Endothelial cell (in vitro differentiated cells): ENCODE measurements around the gene NT5C3B. TPM values are rescaled to one million over a fixed set of nuclear protein-coding genes. Genes with fewer than 3 reads are reported as not detected.
"Not testable (repeated sequence)": the region's sequence is repeated elsewhere in the genome, so short reads cannot be mapped to it uniquely, and the experiment has no call there.

Source experiments
- DNase-seq: peaks from one replicate; pipeline ENCODE4 v3.0.0; 2021; ENCODE audit warnings: low spot score
- H3K27ac Mint-ChIP-seq: one replicate; pipeline ENCODE4 v1.8.0; 2021; ENCODE audit warnings: mixed read lengths, inconsistent platforms; ENCODE audit not compliant: unreplicated experiment
- H3K27me3 Mint-ChIP-seq: one replicate; pipeline ENCODE4 v1.8.0; 2021; ENCODE audit warnings: mild to moderate bottlenecking, moderate library complexity, mixed read lengths, inconsistent platforms; ENCODE audit not compliant: unreplicated experiment
- H3K36me3 Mint-ChIP-seq: one replicate; pipeline ENCODE4 v1.8.0; 2021; ENCODE audit warnings: mild to moderate bottlenecking, low read depth, mixed read lengths, inconsistent platforms; ENCODE audit not compliant: unreplicated experiment
- H3K4me1 Mint-ChIP-seq: one replicate; pipeline ENCODE4 v1.8.0; 2021; ENCODE audit warnings: mild to moderate bottlenecking, mixed read lengths, inconsistent platforms; ENCODE audit not compliant: unreplicated experiment
- H3K4me3 Mint-ChIP-seq: one replicate; pipeline ENCODE4 v1.8.0; 2021; ENCODE audit warnings: mild to moderate bottlenecking, mixed read lengths, inconsistent platforms; ENCODE audit not compliant: unreplicated experiment
- H3K9me3 Mint-ChIP-seq: one replicate; pipeline ENCODE4 v1.8.0; 2021; ENCODE audit warnings: mixed read lengths, inconsistent platforms; ENCODE audit not compliant: unreplicated experiment
- CTCF ChIP-seq: fragments of 200-600 bp; sonication (generic); IDR thresholded peaks from one replicate; pipeline ENCODE4 v1.5.0; 2021; ENCODE audit warnings: antibody characterized with exemption; ENCODE audit not compliant: unreplicated experiment
- total RNA-seq: library from RNA; stranded (reverse); fragmentation: NEBNext Ultra II Directional; extraction: Animal tissue kit (Norgen Biotek cat#: 25700); gene quantifications from one replicate; pipeline ENCODE4 v1.2.1, GENCODE V29; 2021; ENCODE audit not compliant: unreplicated experiment

Gene NT5C3B
- total RNA-seq, 1 donor from 2014 or later, result 79.9 TPM

- TF ChIP-seq CTCF, result no peak
- H3K27ac Mint-ChIP-seq, result no peak within 1 kb of the TSS
- no peaks in the 10 kb centered on the region for H3K4me1 Mint-ChIP-seq
- DNase-seq, result no peak
- H3K36me3 Mint-ChIP-seq, result peaks cover under 1% of the 10 kb centered on the region
- H3K4me3 Mint-ChIP-seq, result no peak within 1 kb of the TSS
- peaks cover 2% of the 10 kb centered on the region for H3K27me3 Mint-ChIP-seq
- H3K9me3 Mint-ChIP-seq, result no peaks in the 10 kb centered on the region
Measured at GRCh38 chr17:41837761-41838538, 1.9 kb upstream of the NT5C3B start, which contains the start of gene KLHL10. TSS of gene KLHL10 (plus strand) at chr17:41837825. CDS start at chr17:41837933, 108 bp downstream.

GRCh38 chr17:41836550-41837196 lies 641 bp upstream of the NT5C3B start:
- DNase-seq, result no peak
- TF ChIP-seq CTCF, result no peak
- H3K4me1 Mint-ChIP-seq, result no peaks in the 10 kb centered on the region
- H3K4me3 Mint-ChIP-seq, result peak overlapping the region; percentile 90
- peaks cover 2% of the 10 kb centered on the region for H3K27me3 Mint-ChIP-seq
- peaks cover 3% of the 10 kb centered on the region for H3K36me3 Mint-ChIP-seq
- H3K27ac Mint-ChIP-seq, result no peak overlapping the region
- H3K9me3 Mint-ChIP-seq, result no peaks in the 10 kb centered on the region

- Mint-ChIP-seq H3K36me3 (peaks cover 13% of the 10 kb centered on the region), H3K4me1 (no peaks in the 10 kb centered on the region), H3K27ac (no peak overlapping the region), H3K27me3 (peaks cover 2% of the 10 kb centered on the region), H3K4me3 (peak overlapping the region; percentile 92), H3K9me3 (no peaks in the 10 kb centered on the region)
- no peak for TF ChIP-seq CTCF
- DNase-seq, result no peak
Measured at GRCh38 chr17:41835214-41835799, 725 bp downstream of the NT5C3B start.

- not testable (repeated sequence) for H3K4me1 Mint-ChIP-seq, H3K27ac Mint-ChIP-seq, DNase-seq, H3K27me3 Mint-ChIP-seq, H3K9me3 Mint-ChIP-seq
- Mint-ChIP-seq H3K4me3 (peak overlapping the region; percentile 12), H3K36me3 (peaks cover 17% of the 10 kb centered on the region)
Measured at GRCh38 chr17:41829961-41830360, 6.1 kb downstream of the NT5C3B start.

- Mint-ChIP-seq H3K9me3 (no peaks in the 10 kb centered on the region), H3K27ac (no peak overlapping the region), H3K36me3 (peaks cover 4% of the 10 kb centered on the region), H3K27me3 (peaks cover 4% of the 10 kb centered on the region), H3K4me3 (peak overlapping the region; percentile 18), H3K4me1 (no peaks in the 10 kb centered on the region)
- no peak for DNase-seq
- no peak for TF ChIP-seq CTCF
Measured at GRCh38 chr17:41825175-41825845, 10.7 kb downstream of the NT5C3B start.
